Parathyroid adenoma (tissue), 2 donors: ENCODE measurements around the gene IFT43.

Experiments
- H2AFZ ChIP-seq: fragments of 300-600 bp; sonication (generic); one replicate; pipeline ENCODE4 v1.7.0; 2017; ENCODE audit warnings: antibody characterized with exemption, mild to moderate bottlenecking
- H3K27ac ChIP-seq: fragments of 300-600 bp; sonication (generic); one replicate; pipeline ENCODE4 v1.7.0; 2017
- H3K27me3 ChIP-seq: fragments of 300-600 bp; sonication (generic); one replicate; pipeline ENCODE4 v1.7.0; 2017; ENCODE audit warnings: low read length; ENCODE audit not compliant: control insufficient read depth, insufficient read depth
- H3K36me3 ChIP-seq: fragments of 300-600 bp; sonication (generic); one replicate; pipeline ENCODE4 v1.7.0; 2017; ENCODE audit warnings: low read length; ENCODE audit not compliant: control insufficient read depth, insufficient read depth
- H3K4me1 ChIP-seq: fragments of 300-600 bp; sonication (generic); one replicate; pipeline ENCODE4 v1.7.0; 2017; ENCODE audit warnings: control low read depth
- H3K4me2 ChIP-seq: fragments of 300-600 bp; sonication (generic); one replicate; pipeline ENCODE4 v1.7.0; 2017; ENCODE audit warnings: low read length
- H3K4me3 ChIP-seq: fragments of 300-600 bp; sonication (generic); one replicate; pipeline ENCODE4 v1.7.0; 2017; ENCODE audit warnings: low read depth, low read length
- H3K79me2 ChIP-seq: fragments of 300-600 bp; sonication (generic); one replicate; pipeline ENCODE4 v1.7.0; 2017; ENCODE audit warnings: control low read depth
- H3K9ac ChIP-seq: fragments of 300-600 bp; sonication (generic); one replicate; pipeline ENCODE4 v1.7.0; 2017; ENCODE audit warnings: mild to moderate bottlenecking
- H3K9me3 ChIP-seq: fragments of 300-600 bp; sonication (generic); one replicate; pipeline ENCODE4 v1.7.0; 2017; ENCODE audit warnings: low read length; ENCODE audit not compliant: control insufficient read depth
- TF ChIP-seq, protein P1 (sequence below): fragments of 300-600 bp; sonication (generic); IDR thresholded peaks from one replicate; pipeline ENCODE4 v1.7.0; 2017; ENCODE audit warnings: antibody characterized with exemption, mild to moderate bottlenecking
- donor health status: primary hyperparathyroidism.

Gene IFT43

DNA sequence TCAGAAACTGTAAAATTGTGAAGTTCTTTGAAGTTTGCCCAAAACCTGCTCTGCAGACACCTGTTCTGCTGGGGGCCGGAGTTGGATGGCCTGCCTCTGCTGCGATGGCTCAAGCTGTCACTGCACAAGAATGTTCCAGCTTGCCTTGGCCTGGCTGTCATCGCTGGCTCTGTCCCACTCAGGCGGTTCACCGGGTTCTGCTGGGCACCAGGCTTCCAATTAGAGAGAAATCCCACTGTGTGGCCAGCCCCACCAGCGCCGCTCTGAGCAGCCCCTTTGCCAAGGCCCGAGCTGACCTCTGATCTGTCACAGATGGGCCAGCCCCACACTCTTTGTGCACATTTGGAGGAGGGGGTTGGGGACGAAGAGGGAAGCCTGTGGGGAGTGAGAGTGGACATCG, 94.5 kb downstream of the IFT43 start:
- Histone ChIP-seq H3K9ac (no peak overlapping the region), H3K4me1 (no peaks in the 10 kb centered on the region), H3K9me3 (no peaks in the 10 kb centered on the region), H3K4me2 (no peak overlapping the region), H3K27me3 (no peaks in the 10 kb centered on the region), H3K79me2 (no peaks in the 10 kb centered on the region), H3K36me3 (no peaks in the 10 kb centered on the region), H3K4me3 (no peak overlapping the region), H3K27ac (no peak overlapping the region), H2AFZ (no peak overlapping the region)
- TF ChIP-seq, protein P1, sequence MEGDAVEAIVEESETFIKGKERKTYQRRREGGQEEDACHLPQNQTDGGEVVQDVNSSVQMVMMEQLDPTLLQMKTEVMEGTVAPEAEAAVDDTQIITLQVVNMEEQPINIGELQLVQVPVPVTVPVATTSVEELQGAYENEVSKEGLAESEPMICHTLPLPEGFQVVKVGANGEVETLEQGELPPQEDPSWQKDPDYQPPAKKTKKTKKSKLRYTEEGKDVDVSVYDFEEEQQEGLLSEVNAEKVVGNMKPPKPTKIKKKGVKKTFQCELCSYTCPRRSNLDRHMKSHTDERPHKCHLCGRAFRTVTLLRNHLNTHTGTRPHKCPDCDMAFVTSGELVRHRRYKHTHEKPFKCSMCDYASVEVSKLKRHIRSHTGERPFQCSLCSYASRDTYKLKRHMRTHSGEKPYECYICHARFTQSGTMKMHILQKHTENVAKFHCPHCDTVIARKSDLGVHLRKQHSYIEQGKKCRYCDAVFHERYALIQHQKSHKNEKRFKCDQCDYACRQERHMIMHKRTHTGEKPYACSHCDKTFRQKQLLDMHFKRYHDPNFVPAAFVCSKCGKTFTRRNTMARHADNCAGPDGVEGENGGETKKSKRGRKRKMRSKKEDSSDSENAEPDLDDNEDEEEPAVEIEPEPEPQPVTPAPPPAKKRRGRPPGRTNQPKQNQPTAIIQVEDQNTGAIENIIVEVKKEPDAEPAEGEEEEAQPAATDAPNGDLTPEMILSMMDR = no peak

DNA sequence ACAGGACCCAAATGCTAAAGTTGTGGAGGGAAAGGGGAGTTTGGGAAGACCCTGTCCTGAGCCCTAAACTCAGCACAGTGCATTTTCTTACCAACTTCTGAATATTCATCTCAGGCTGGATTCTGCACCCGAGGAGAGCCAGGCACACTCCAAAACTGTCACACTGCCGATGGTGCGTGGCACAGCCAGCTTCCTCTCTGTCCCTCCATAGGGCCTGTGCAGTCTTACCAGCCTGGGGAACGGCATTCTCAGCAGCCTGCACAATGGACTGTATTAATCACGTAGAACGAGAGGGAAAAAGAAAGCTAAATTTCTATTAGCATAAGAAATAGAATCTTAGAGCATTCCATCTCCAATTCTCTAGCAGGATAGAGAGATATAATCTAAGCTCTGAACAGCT, 94.9 kb downstream of the IFT43 start:
- TF ChIP-seq, protein P1 = no peak
- no peaks in the 10 kb centered on the region for H3K4me1 ChIP-seq

DNA sequence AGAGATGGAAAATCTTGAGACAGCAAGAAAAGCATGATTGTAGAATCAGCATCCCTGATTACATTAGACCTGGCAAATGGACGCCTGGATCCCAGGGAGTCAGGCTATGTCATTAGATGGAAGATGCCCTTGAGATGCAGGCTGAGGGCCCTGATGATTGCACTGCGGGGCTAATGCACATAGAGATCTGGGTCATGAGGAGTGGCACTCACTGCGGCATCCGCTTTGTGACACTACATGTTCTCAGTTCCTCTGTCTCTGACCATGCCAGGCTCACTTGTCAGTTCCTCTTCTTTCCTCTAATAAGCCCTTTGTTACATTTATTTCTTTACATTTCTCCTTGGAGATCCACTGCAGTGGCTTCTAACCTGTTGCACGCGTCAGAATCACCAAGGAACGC, 96.1 kb downstream of the IFT43 start:
- no peaks in the 10 kb centered on the region for H3K79me2 ChIP-seq

More for the DNA sequence above, 94.9 kb downstream of the IFT43 start:
- Histone ChIP-seq H3K27me3 (no peaks in the 10 kb centered on the region), H3K27ac (no peak overlapping the region), H3K36me3 (no peaks in the 10 kb centered on the region), H3K4me2 (no peak overlapping the region), H3K79me2 (no peaks in the 10 kb centered on the region), H3K4me3 (no peak overlapping the region), H2AFZ (no peak overlapping the region), H3K9me3 (no peaks in the 10 kb centered on the region), H3K9ac (no peak overlapping the region)

DNA sequence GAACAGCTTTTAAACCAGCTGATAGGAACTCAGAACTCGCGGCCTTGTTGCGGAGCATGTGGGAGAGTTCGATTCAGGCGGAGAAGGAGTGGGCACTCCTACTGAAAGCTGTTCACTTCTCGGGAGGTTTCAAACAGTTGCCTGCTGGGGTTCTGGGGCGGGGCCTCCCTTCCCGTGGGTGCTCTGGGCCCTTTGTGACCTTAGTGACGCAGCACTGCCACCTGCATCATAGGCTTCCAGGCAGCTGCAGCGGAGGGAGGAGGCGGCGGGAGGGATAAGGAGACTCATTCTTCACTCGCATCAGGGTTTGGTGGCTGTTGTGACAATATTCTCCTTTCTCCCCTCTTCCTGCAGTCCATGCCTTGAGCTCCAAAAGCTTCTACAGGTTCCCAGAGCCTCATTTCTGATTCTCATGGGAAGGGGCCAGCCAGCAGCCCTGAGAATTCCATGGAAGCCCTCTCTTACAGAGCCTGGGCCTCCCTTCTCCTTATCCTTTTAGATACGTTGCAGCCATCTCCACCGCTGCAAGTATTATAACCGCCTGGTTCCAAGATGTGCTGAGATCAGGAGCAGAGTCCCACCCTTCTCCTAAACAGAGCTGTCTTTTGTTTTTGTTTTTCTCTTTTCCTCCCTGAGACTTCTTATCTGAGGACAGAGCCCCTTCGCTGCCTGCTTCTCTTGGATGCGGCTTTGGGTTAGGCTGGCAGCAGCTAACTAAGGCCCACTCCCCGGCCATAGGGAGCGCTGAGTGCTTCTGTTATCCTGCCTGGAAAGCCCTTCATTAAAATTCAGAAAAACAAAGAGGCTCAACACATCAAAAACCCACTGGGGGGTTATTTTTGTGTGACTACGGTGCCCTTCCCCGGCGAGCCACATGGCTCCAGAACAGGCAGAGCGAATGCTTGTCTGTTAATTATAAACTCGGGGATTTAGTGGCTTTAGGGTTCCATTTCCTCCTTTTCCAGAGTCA, 98.5 kb downstream of the IFT43 start:
- Histone ChIP-seq H3K27me3 (no peaks in the 10 kb centered on the region), H3K4me2 (no peak overlapping the region), H3K27ac (no peak overlapping the region), H2AFZ (no peak overlapping the region), H3K9ac (no peak overlapping the region), H3K4me1 (no peaks in the 10 kb centered on the region), H3K79me2 (no peaks in the 10 kb centered on the region), H3K4me3 (no peak overlapping the region), H3K9me3 (no peaks in the 10 kb centered on the region), H3K36me3 (no peaks in the 10 kb centered on the region)
- TF ChIP-seq, protein P1 = no peak

More for the DNA sequence above, 96.1 kb downstream of the IFT43 start:
- TF ChIP-seq, protein P1 = no peak
- H3K9ac ChIP-seq = no peak overlapping the region
- H3K4me1 ChIP-seq = no peaks in the 10 kb centered on the region
- H3K27me3 ChIP-seq = no peaks in the 10 kb centered on the region
- no peaks in the 10 kb centered on the region for H3K9me3 ChIP-seq
- no peaks in the 10 kb centered on the region for H3K36me3 ChIP-seq
- no peak overlapping the region for H3K4me3 ChIP-seq
- no peak overlapping the region for H3K4me2 ChIP-seq
- no peak overlapping the region for H2AFZ ChIP-seq
- no peak overlapping the region for H3K27ac ChIP-seq
